A549 treated with DMSO at 1 μM for 4 hours (cell line): ENCODE measurements around the gene INF2. TPM values are rescaled to one million over a fixed set of nuclear protein-coding genes. Genes with fewer than 3 reads are reported as not detected.

ENCODE experiments used
- total RNA-seq: library from RNA; stranded (reverse); fragments of 200-300 nt; extraction: Qiagen RNA extraction; gene quantifications from 5 replicates; pipeline ENCODE4 v1.2.3, GENCODE V29; 2022; ENCODE audit warnings: low read depth

INF2 gene
- total RNA-seq = 83.3 to 149 TPM (median 135 TPM) in 5 replicates

GRCh38 chr14:104689109-104689880 lies at the start of gene INF2:
Gene INF2, plus strand, starts transcription at chr14:104689618. Its CDS starts 11,748 bp downstream, at chr14:104701366.

GRCh38 chr14:104723651-104724406 lies 34.4 kb downstream of the INF2 start, which contains the start of gene ADSS1:
Gene ADSS1, plus strand, starts transcription at chr14:104724229. Its CDS starts 42 bp downstream, at chr14:104724271.

GRCh38 chr14:104752735-104753527 lies 63.5 kb downstream of the INF2 start, which contains the start of gene SIVA1:
Gene SIVA1, plus strand, starts transcription at chr14:104753147. Its CDS starts 55 bp downstream, at chr14:104753202.

Other genes with a start within 250 kb of the INF2 start
- not detected in 5 replicates for gene C14orf180, start 109.9 kb upstream of the INF2 start, total RNA-seq
- 0.10 to 0.52 TPM (median 0.29 TPM) in 5 replicates for gene TMEM179, start 84.8 kb upstream of the INF2 start, total RNA-seq
- 5.4 to 8.0 TPM (median 6.4 TPM) in 5 replicates for gene ADSS1, start 34.6 kb downstream of the INF2 start, total RNA-seq
- gene SIVA1, start 63.5 kb downstream of the INF2 start, total RNA-seq = 145 to 215 TPM (median 170 TPM) in 5 replicates
- gene AKT1, start 106.1 kb downstream of the INF2 start, total RNA-seq = 85.1 to 117 TPM (median 103 TPM) in 5 replicates
- 2.5 to 3.7 TPM (median 3.0 TPM) in 5 replicates for gene ZBTB42, start 111.5 kb downstream of the INF2 start, total RNA-seq
- 19.3 to 26.4 TPM (median 23.0 TPM) in 5 replicates for gene CEP170B, start 175.7 kb downstream of the INF2 start, total RNA-seq
- gene PLD4, start 235.3 kb downstream of the INF2 start, total RNA-seq = 0.05 to 0.17 TPM (median 0.10 TPM) in 4 of 5 replicates, not detected in the other